DMS53 treated with DMSO at 0.1 percent for 48 hours (cell line): Measurements from ENCODE around the gene SLC34A3.

ENCODE experiments used
- DNase-seq: peaks from one replicate; lab custom pipeline; 2025; ENCODE audit not compliant: unreplicated experiment; lab: John Stamatoyannopoulos, UW

Gene SLC34A3

GRCh38 chr9:137217276-137218211 is 13.2 kb upstream of the SLC34A3 start:
- no peak for DNase-seq

GRCh38 chr9:137218212-137218753 is 12.4 kb upstream of the SLC34A3 start:
- no peak for DNase-seq

- DNase-seq, result peak; percentile 85
These were observed 11.9 kb upstream of the SLC34A3 start for GRCh38 chr9:137218754-137219271.

- DNase-seq, result no peak
These were observed 10.9 kb upstream of the SLC34A3 start for GRCh38 chr9:137219757-137220316.

- no peak for DNase-seq
These were observed 10.2 kb upstream of the SLC34A3 start for GRCh38 chr9:137220317-137221094.

GRCh38 chr9:137221095-137221505 is 9.6 kb upstream of the SLC34A3 start:
- no peak for DNase-seq

GRCh38 chr9:137221506-137222111 is 9.1 kb upstream of the SLC34A3 start:
- DNase-seq, result no peak

GRCh38 chr9:137222190-137223077 is 8.3 kb upstream of the SLC34A3 start, which contains the start of gene RNF208:
Gene RNF208, minus strand, starts transcription at chr9:137222240. Its CDS starts 1,028 bp downstream, at chr9:137221212.
- peak; percentile 25 for DNase-seq

- peak; percentile 93 for DNase-seq
These were observed 7.4 kb upstream of the SLC34A3 start for GRCh38 chr9:137223078-137223970.

GRCh38 chr9:137224830-137225694 is 5.6 kb upstream of the SLC34A3 start, which contains the start of gene CYSRT1:
Gene CYSRT1, plus strand, starts transcription at chr9:137225174. Its CDS starts 448 bp downstream, at chr9:137225622.
- no peak for DNase-seq

- DNase-seq, result no peak
These were observed 4.9 kb upstream of the SLC34A3 start for GRCh38 chr9:137225699-137226331.

- no peak for DNase-seq
These were observed 4.2 kb upstream of the SLC34A3 start for GRCh38 chr9:137226338-137227053.

GRCh38 chr9:137227054-137227852 is 3.4 kb upstream of the SLC34A3 start, which contains the start of gene RNF224:
Gene RNF224, plus strand, starts transcription at chr9:137227502. Its CDS starts 834 bp downstream, at chr9:137228336.
- DNase-seq, result peak; percentile 79

- DNase-seq, result no peak
These were observed 2.7 kb upstream of the SLC34A3 start for GRCh38 chr9:137227853-137228505.

GRCh38 chr9:137228506-137228967 is 2.2 kb upstream of the SLC34A3 start:
- DNase-seq, result no peak
